Measurements from ENCODE around the gene DQX1. TPM values are rescaled to one million over a fixed set of nuclear protein-coding genes. Genes with fewer than 3 reads are reported as not detected.
A peak's percentile ranks its signal among the peaks of the same experiment; 100 is the strongest.

Gene DQX1
- total RNA-seq, 1 donor from 2014 or later = not detected

DNA sequence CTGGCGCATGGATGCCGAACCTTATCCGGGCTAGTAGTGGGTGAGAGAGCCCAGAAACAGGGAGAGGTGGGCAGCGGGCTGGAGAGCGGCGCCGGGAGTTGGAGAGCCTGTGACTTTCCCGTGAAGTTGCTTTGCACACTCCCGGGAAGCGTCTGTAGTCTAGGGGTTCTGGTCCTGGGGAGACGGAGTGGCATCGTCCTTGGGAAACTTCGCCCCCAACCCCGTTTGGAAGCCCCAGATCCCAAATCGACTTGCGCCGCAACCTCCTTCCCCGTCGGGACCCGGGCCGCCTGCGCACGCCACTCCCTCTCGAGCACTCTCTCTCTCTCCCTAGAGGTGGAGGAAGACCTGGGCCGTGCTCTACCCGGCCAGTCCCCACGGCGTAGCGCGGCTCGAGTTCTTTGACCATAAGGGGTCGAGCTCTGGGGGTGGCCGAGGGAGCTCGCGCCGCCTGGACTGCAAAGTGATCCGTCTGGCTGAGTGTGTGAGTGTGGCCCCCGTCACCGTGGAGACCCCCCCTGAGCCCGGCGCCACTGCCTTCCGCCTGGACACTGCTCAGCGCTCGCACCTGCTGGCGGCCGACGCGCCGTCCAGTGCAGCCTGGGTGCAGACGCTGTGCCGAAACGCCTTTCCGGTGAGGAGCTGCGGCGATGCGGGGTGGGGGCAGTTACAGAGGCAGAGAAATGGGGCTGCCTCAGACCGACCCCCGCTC, 28.9 kb upstream of the DQX1 start:
- peak in 1 of 2 donors; percentile 41 for DNase-seq (ENCODE audit: low read depth in 2 of 2)

DNA sequence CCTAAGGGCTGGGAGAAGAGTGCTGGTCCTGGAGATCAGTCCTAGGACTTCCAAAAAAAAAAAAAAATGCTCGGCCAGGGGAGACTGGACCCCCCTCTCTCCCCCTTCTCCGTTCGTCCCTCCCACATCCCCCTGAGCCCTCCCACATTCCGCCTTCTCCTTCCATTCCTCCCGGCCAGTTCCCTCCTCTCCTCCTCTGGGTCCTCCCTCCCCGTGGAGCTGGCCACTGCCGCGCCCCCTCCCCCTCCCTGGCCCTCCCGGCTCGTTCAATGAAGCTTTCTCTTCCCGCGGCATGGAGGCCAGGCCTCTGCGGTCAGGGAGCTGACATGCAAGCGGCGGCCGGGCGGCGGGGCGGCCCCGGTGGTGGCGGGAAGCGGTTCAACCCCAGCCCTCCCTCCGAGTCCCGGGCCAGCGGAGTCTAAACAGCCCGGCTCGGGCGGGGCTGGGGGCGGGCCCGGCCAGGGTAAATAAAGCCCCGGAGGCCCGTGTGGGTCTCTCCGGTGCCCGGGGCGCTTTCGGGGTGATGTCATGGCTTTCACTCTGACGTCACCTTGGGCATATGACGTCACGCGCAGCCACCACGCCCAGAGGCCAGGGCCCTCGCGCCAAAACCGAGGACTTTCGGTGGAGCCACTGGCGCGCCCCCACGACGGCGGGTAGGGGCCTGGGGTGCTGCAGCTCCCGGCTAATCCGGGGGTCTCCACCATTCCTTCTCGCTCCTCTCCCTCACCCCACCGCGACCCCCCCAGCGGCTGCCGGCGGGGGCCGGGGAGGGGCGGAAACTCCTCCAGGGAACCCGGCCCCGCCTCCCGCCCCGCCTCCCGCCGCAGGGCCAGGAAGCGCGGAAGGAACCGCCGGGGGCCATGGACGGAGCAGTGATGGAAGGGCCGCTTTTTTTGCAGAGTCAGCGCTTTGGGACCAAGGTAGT, 28.1 kb upstream of the DQX1 start, which contains the start of the genes DOK1 and LOXL3:
Gene DOK1, plus strand, starts transcription at position 829 of the 928 bp plus-strand sequence. Its CDS starts 35 bp downstream, at position 864.
Gene LOXL3, minus strand, starts transcription at position 51 of the 928 bp plus-strand sequence. CDS start 1,308 bp downstream, outside the sequence.
- peak; percentile 54 to 74 for DNase-seq (ENCODE audit: low read depth in 2 of 2)

DNA sequence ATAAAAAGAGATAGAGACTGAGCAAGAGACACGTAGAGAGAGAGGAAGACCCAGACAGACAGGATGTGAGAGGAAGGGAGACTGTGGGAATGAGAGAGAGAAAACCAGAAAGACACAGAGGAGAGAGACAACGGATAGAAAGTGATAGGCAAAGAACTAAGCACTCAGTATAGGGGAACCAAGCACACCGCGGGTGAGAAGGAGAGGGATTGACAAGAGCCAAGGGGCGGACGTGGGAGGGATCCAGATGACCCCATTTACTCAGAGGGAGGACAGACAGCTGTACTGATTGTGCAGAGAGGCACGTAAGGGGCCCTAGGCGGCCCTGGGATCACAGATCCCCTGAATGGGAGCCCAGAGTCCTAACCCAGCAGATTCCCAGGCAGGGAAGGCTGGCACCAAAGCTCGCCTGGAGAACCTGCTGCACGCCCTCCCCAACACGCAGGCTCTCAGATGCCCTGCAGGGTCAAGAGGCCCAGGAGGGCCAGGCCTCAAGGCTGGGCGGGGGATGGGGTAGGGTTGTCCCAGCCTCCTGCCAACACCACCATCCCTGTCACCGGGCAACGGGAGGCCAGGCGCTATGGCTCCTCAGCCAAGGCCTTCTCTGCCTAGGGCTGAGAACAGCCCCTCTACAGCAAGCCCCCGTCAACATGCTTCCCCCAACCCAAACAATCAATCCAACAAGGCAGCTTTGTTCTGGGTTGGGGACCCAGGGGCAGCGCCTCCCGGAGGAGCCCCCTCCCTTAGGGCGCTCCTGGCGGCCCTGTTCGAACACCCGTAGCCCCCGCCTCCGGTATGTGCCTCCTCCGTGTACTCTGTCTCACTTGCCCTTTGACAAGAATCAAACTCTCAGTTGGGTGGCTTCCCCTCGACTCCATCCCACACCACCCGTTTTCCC, 27.1 kb upstream of the DQX1 start:
- DNase-seq (ENCODE audit: low read depth in 2 of 2) = no peak

DNA sequence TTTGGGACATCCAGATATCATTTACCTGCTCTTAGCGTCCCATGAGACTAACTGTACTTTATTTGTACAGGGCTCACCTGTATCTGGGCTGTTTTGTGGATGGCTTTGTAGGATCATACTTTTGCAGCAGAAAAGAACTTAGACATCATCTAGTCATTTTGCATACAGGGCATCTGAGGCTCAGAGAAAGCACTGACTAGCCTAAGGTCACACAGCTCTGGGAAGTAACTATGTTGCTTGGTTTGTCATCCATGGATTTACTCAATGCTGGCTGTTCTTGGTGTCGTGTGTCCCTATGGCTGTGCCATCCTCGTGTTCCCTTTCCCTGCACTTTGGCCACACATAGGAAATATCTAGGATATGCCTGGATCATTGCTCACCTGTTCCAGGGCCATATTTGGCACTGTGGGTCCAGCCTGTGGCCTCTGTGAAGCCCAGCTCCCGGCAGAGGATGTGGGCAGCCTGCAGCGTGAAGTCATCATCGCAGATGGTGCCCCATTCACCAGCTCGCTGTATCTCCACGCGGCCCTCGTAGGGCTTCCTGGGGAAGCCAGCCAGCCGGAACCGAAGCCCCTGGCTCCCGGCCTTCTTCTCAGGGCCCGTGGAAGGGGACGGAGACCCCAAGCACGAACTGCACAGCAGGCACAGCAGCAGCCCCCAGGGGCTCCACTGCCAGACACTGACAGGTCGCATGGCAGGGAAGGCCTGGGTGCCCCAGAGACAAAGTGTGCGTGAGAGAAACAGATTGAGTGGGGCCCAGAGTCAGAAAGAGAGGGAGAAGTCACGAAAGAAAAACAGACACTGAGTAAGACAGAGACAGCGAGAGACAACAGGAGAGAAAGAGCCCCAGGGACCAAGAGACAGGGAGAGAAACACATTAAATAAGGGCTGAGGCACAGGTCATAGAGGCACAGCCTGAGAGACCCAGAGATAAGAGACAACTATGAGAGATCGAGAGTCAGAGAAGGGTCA, 26.2 kb upstream of the DQX1 start:
- DNase-seq (ENCODE audit: low read depth in 2 of 2) = no peak

DNA sequence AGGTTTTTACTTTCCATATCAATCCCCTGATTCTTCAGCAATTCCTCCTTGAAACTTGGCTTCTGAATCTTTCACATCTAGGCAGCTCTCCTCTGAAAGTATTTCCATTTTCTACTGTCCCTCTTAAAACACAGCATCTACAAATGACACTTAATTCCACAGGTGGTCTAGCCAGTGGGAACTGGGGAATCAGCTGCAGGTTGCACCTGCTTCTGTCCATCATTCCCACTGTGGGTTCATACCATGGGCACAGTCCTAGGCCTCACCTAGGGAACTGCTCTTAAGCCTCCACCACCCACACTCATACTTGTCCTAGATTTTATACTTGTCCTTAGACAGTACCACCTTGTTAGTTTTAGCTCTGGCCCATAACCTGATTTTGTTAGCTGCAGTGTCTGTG, 25.5 kb upstream of the DQX1 start:
- DNase-seq (ENCODE audit: low read depth in 2 of 2) = no peak

DNA sequence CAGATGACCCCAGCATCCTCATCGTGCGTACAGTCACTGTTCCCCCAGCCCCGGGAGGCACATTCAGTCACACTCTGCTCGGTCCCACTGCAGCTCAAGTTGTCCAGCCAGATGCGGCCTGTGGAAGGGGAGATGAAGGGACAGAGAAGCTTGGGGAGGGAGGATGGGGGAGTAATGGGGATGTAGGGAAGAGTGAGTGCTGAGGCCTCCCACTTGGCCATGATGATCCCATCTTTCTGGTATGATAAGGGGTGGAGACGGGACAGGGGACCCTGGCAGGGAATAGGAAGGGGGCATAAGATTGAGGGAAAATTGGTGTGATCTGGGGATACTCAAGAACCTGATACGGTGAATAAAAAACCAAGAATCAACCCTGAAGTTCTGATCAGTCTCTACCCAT, 24.2 kb upstream of the DQX1 start:
- DNase-seq (ENCODE audit: low read depth in 2 of 2) = no peak

DNA sequence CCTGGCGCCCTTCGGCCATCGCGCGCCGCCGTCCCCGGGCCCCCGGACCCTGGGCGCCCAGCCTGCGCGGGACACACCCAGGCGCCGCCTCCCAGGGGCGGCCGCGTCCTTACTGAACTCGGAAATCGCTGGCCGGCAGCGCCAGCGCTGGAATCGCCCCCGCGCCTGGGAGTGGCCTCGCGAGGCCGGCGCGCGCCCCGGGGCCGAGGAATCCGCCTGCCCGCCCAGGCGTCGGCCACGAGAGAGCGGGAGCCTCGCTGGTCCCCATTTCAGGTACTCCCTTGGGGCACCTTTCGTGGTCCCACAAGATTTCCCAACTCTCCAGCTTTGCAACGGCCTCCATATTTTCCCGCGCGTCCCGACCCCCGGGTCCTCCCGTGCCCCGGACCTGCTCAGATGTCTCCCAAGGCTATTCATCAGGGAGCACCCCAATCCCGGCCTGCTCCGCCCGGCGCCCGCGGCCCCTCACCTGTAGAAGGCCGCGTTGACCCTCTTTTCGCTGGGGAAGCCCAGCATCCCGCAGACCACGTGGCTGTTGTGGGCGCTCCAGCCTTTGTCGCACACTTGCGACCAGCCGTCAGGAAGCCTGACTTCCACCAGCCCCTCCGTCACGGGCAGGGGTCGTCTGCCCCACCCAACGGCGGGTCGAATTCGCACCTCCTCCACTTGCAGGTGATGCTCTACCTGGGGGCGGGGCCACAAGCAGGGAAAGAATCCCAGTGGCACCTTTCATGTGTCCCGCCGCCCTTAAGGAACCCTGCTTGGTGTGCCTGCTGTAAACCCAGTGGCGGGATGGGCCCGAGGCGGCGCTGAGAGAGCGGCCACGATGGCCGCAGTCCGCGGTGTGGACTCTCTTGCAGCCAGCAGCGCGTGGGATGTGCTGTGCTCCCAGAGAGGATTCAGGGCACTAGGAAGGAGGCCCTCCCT, 23.1 kb upstream of the DQX1 start:
- DNase-seq (ENCODE audit: low read depth in 2 of 2) = peak in 1 of 2 donors; percentile 53

DNA sequence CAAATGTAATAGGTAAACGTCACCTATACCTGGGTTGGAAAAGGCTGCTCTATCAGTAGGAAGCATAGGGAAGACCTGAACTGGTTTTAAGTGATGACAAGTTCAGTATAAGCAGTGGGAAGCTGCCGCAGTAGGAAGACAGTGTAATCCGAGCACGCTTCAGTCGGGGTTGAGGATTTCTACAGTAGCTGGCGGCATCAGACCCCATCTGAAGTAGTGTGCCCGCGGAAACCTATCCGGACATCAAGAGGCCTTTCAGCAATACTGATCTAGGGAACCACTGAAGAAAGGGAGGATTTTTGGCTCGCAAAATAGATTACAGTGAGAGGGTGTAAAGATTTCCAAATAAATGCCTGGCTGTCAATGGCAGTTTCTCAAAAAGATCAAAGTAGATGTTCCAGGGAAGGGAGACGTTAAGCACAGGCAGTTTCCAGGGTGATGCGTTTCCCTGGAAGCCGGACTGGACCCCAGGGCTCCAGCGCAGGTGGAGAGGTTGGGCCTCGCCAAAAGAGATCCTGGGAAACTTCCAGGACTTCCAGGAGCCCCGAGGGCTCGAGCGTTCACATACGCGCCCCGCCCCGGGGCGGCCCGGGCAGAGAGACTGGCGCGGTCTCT, 22.4 kb upstream of the DQX1 start:
- no peak for DNase-seq (ENCODE audit: low read depth in 2 of 2)

DNA sequence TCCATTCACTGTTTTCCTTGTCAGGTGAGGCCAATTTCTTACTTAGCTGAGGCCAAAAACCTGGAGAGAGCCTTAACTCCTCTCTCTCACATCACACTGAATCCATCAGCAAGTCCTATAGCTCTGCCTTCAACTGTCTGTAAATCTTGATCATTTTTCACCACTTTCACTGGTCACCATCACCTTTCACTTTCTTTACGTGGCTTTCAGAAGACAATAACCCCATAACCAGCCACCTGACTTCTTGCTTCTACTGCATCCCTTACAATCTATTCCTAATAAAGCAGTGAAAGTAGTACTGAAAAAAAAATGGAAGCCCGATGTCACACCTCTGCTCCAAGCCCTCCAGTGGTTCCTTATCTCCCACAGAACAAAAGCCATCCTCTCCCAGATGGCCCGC, 20.0 kb upstream of the DQX1 start:
- no peak for DNase-seq (ENCODE audit: low read depth in 2 of 2)

DNA sequence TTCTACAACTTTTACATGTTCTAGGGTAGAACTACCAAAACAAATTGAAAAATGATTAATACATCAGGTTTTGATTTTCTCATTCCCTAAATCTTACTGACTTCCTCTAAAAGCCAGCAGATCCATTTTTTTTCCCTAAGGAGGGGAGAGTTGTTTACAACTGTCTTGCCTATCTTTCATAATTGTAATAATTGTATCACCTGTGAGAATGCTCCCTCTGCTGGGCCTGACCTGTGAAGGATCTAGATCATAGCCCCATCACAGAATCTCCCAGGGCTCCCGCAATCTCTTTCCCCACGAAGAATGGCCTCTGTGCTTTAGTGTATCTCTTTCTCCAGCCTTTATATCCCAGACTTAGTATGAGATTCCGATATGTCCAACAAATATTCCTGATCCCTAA, 18.6 kb upstream of the DQX1 start:
- no peak for DNase-seq (ENCODE audit: low read depth in 2 of 2)

DNA sequence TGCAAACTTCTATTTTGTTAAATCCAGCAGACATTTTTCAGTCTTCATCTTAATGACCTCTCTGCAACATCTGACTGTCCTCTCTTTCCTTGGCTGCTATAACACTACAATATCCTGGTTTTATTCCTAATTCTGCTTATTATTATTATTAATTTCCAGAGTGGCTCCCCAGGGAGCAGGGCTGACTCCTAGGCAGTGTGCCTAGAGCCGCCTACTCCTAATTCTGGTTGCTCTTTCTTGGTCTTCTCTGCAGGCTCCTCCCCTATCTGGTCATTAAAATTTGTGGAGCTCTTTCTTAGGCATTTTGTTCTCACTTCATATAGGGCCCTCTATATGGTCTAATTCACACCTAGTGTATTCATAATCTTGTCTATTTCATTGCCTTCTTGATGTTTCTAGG, 16.9 kb upstream of the DQX1 start:
- DNase-seq (ENCODE audit: low read depth in 2 of 2) = no peak

DNA sequence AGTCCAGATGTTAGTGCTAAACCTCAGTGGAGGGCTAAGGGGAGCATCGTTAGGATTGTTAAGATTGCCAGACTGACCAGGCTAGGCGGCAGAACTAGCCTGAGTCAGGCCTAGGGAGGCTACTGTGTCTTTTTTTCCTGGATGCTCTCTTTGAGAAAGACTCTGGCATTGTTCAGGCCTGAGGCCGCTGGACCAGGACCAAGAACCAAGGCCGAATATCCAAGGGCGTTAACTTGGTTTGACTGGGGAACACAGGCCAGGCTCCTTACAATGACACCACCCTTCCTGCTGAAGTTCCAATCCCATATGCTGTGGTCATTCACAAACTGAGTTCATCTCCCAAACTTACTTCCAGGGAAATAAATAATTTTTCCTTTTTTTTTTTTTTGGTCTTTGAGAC, 14.3 kb upstream of the DQX1 start:
- DNase-seq (ENCODE audit: low read depth in 2 of 2) = no peak

DNA sequence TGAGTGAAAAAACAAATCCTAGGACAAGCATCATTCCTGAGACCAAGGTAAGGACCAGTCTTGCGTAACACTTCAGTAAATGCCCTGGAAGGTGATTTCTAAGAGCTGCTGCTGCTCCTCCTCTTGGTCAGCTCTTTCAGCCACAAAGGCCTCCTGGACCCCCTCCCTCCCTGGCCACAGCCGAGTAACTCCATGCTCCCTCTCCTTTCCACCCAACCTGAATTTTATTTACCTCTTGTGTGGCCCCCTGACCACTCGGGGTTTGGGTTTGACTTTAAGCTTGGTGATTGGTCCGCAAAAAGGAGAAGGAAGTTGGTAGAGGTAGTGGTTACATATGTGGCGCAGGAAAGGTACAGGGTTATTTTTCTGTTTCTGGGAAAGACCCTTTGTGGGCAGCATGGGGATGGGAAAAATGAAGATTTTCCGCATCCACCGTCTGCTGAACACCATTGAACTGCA, 12.9 kb upstream of the DQX1 start:
- no peak for DNase-seq (ENCODE audit: low read depth in 2 of 2)

DNA sequence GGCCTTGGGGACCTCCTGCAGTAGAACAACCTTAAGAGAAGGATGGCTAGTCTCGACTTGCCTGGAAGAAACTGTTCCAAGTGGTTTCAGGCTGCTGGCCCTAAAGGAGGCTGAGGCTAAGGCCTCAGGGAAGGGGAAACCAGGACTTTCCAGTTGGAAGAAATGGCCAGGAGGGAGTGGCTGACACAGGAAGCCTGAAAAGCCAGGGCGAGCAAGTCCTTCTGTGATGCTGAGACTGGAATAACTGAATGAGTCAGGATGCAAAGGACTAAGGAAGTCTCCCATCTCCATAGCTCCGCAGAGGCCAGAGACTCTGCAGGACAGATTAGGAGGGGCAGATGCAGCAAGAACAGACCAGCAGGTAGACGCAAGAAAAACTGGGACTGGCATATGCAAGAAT, 11.1 kb upstream of the DQX1 start:
- DNase-seq (ENCODE audit: low read depth in 2 of 2) = no peak

DNA sequence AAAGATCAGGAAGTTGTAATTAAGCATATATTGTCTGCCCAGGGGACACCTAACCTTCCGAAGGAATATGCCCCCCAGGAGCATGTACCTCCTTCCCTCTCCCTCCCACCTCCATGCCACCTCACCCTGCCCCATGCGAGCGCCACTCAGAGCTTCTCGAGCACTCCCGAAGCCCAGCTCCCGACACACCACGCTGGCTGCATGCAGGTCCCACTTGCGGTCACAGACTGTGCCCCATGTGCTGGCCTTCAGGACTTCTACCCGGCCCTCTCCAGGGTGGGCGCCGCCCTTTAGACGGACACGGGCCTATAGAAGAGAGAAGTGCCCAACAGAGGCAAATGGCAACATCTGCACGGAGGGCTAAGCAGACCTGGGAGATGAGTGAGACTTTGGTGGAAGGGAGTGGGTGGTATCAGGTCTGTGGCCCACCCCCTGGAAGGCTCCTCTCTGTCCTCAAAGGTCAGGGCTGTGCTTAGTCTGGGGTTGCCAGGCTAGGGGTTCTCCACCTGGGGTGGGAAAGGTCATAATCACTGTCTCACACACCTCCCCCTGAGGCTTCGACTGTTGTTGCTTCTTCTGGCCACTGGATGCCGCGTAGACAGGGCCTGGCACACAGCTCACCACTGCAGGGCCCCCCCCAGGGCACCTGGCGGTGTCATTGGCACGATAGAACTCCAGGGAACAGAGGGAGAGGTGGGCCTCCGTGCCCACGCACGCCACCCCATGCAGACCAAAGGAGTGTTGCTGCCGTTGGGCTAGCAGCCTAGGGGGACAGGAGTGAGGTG, 10.3 kb upstream of the DQX1 start:
- DNase-seq (ENCODE audit: low read depth in 2 of 2) = no peak

DNA sequence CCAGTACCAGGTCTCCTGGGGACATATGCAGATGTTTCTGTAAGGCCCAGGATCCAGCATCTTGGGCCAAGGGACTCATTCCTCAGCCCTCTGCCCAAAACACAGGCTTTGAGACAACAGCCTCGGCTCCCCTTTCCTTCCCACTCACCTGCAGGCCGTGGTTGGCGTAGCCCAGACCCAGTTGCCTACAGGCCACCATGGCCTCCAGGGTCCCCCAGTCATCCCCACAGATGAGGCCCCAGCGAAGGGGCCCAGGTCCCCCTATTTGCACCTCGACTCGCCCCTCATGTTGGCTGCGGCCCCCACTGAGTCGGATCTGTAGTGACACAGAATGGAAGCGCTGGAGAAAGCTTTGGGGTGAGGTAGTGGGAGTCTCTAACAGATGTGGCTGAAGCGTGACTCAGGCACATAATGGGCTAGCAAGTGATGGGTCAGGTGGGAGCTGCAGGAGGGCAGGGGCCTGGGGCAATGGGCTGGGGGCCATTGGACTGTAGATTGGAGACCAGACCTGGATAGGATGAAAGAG, 9.5 kb upstream of the DQX1 start:
- DNase-seq (ENCODE audit: low read depth in 2 of 2) = no peak

DNA sequence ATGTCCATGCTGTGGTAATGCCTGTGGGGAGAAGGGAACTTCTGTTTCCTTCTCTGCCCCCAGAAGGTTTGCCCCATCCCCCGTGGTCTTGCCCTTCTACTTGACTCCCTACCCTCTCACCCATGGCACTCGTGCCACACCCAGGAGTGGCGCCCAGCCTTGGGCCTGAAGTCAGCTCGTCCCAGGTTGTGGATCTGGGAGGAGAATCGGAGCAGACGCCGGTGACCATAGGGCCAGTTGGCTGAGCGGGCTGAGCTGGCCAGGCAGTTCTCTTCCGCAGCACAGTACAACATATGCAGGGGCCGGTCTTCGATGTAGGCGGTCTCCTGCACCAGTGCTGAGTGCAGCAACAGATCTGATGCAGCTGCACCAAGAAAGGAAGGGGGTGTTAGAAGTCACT, 8.4 kb upstream of the DQX1 start:
- no peak for DNase-seq (ENCODE audit: low read depth in 2 of 2)

DNA sequence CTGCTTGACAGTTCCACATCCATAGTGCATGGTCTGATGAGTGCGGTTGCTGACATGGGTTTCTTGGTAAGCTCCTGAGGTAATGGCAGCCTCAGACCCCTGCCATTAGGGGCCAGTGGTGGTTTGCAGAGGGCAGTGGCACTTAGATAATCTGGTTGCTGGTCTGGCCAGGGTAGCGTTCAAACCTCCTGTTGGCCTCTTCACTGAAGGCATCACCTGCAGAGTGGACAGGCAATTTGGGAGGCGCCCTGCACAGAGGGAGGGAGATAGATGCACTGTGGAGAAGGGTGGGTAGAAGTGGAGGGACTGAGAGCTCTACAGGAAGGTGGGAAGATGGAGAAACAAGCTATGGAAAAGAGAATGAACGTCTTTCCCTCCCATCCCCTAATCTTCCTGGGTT, 7.4 kb upstream of the DQX1 start:
- DNase-seq (ENCODE audit: low read depth in 2 of 2) = no peak
